HCT116 (cell line): ENCODE data around the gene FAM228B. TPM values are rescaled to one million over a fixed set of nuclear protein-coding genes. Genes with fewer than 3 reads are reported as not detected.

Experiments
- ATAC-seq: fragments of 200-7000 bp; cut with Tn5 transposase; 2 replicates; pipeline ENCODE4 v1.9.1; 2020; ENCODE audit warnings: mild to moderate bottlenecking, moderate library complexity
- BruUV-seq: library from RNA; stranded (reverse); fragments of 400-500 nt; replicated peaks from 2 replicates; lab custom pipeline; 2021; lab: Mats Ljungman, UMichigan
- CTCF ChIA-PET: fragments of 300-600 bp; sonication (Branson Sonifier 250); formaldehyde crosslinking; loops from one replicate; lab custom pipeline; 2021; ENCODE audit warnings: antibody characterized with exemption; lab: Charles Lee
- POLR2A ChIA-PET: fragments of 300-600, 350-600 bp; sonication (Branson Sonifier 250); formaldehyde crosslinking; loops from one replicate; lab custom pipeline; 2021; ENCODE audit warnings: antibody characterized with exemption; lab: Charles Lee
- RAD21 ChIA-PET, 2 experiments: fragments of 300-600 bp; sonication (Branson Sonifier 250); formaldehyde crosslinking; loops; one replicate each; lab custom pipeline; 2023; ENCODE audit warnings: low total read pairs in 2 of 2; ENCODE audit not compliant: uncharacterized antibody in 2 of 2, unreplicated experiment in 2 of 2, low non-redundant PET in 1 of 2; lab: Charles Lee
- DNase-seq: peaks from one replicate; pipeline ENCODE4 v3.0.0-alpha.2; 2010; ENCODE audit warnings: low read depth, low spot score
- H2AFZ ChIP-seq: fragments of 200-600 bp; shearing (Covaris generic), sonication (generic); 2 replicates; pipeline ENCODE4 v1.6.1; 2017; ENCODE audit warnings: low read depth, mixed run types, mixed read lengths, antibody characterized with exemption, low read length; ENCODE audit not compliant: poor library complexity, severe bottlenecking
- H3K27ac ChIP-seq: 2 replicates; pipeline ENCODE4 v1.5.1; 2012; ENCODE audit warnings: low read depth, low read length
- H3K27me3 ChIP-seq: fragments of 200-600 bp; sonication (generic); 2 replicates; pipeline ENCODE4 v1.6.1; 2016; ENCODE audit warnings: mixed run types, low read length, mixed read lengths; ENCODE audit not compliant: insufficient read depth
- H3K36me3 ChIP-seq, 2 experiments: fragments of 200-500 bp in 1 of 2; fragments of 200-600 bp in 1 of 2; sonication (Bioruptor generic) in 1 of 2; sonication (generic) in 1 of 2; 2 replicates each; pipeline versions ENCODE4 v1.5.1 to v1.6.1; 2014 to 2016; ENCODE audit warnings: low read length in 2 of 2, inconsistent platforms in 1 of 2, mixed read lengths in 1 of 2, mixed run types in 1 of 2; ENCODE audit not compliant: insufficient read depth in 2 of 2, control insufficient read depth in 1 of 2
- H3K4me1 ChIP-seq, 2 experiments: fragments of 200-600 bp in 1 of 2; sonication (generic) in 1 of 2; 2 replicates each; pipeline versions ENCODE4 v1.5.1 to v1.6.1; 2012 to 2017; ENCODE audit warnings: low read length in 2 of 2, inconsistent platforms in 1 of 2, mild to moderate bottlenecking in 1 of 2, mixed read lengths in 1 of 2, mixed run types in 1 of 2, moderate library complexity in 1 of 2; ENCODE audit not compliant: insufficient read depth in 2 of 2, control insufficient read depth in 1 of 2
- H3K4me2 ChIP-seq: fragments of 200-600 bp; sonication (generic); 2 replicates; pipeline ENCODE4 v1.6.1; 2017; ENCODE audit warnings: mixed run types, low read length, mixed read lengths
- H3K4me3 ChIP-seq, 2 experiments: fragments of 200-600 bp in 1 of 2; sonication (generic) in 1 of 2; replicated peaks in 1 of 2; 2 replicates each; pipeline ENCODE4 v1.5.1; 2011 to 2016; ENCODE audit warnings: low read length in 2 of 2, control low read depth in 1 of 2, low read depth in 1 of 2, mild to moderate bottlenecking in 1 of 2, mixed read lengths in 1 of 2, mixed run types in 1 of 2
- H3K79me2 ChIP-seq: fragments of 200-600 bp; sonication (generic); 2 replicates; pipeline ENCODE4 v1.6.1; 2017; ENCODE audit warnings: mild to moderate bottlenecking, mixed run types, low read length, moderate library complexity, mixed read lengths; ENCODE audit not compliant: insufficient read depth
- H3K9ac ChIP-seq: fragments of 200-600 bp; sonication (generic); 2 replicates; pipeline ENCODE4 v1.6.1; 2016; ENCODE audit warnings: low read length, mixed read lengths
- H3K9me2 ChIP-seq: fragments of 200-600 bp; sonication (generic), shearing (Covaris generic); 2 replicates; pipeline ENCODE4 v1.6.1; 2017; ENCODE audit warnings: mixed run types, mild to moderate bottlenecking, moderate library complexity; ENCODE audit not compliant: insufficient read depth
- H3K9me3 ChIP-seq, 2 experiments: fragments of 200-500 bp in 1 of 2; fragments of 200-600 bp in 1 of 2; sonication (Bioruptor generic) in 1 of 2; sonication (generic) in 1 of 2; 2 replicates each; pipeline ENCODE4 v1.6.1; 2014 to 2017; ENCODE audit warnings: low read length in 2 of 2, mixed read lengths in 2 of 2, inconsistent platforms in 1 of 2, low read depth in 1 of 2, mild to moderate bottlenecking in 1 of 2, mixed run types in 1 of 2, moderate library complexity in 1 of 2; ENCODE audit not compliant: control insufficient read depth in 1 of 2, insufficient read depth in 1 of 2
- H4K20me1 ChIP-seq: fragments of 200-600 bp; sonication (generic), shearing (Covaris generic); 2 replicates; pipeline ENCODE4 v1.6.1; 2017; ENCODE audit warnings: mixed run types, mild to moderate bottlenecking, moderate library complexity; ENCODE audit not compliant: insufficient read depth
- ATF3 ChIP-seq: IDR thresholded peaks from 2 replicates; pipeline ENCODE4 v1.6.1; 2012
- CBX3 ChIP-seq: IDR thresholded peaks from 2 replicates; pipeline ENCODE4 v1.6.1; 2012; ENCODE audit warnings: low read depth
- CTCF ChIP-seq, 3 experiments: fragments of 200-600 bp in 1 of 3; sonication (generic) in 1 of 3; IDR thresholded peaks in 2 of 3; conservative IDR thresholded peaks in 1 of 3; 2 replicates each; pipeline ENCODE4 v1.5.1; 2012 to 2017; ENCODE audit warnings: low read depth in 2 of 3, low read length in 2 of 3, antibody characterized with exemption in 1 of 3, borderline replicate concordance in 1 of 3, control low read depth in 1 of 3, mild to moderate bottlenecking in 1 of 3, mixed read lengths in 1 of 3, mixed run types in 1 of 3, moderate library complexity in 1 of 3; ENCODE audit not compliant: insufficient read depth in 1 of 3
- ELF1 ChIP-seq: IDR thresholded peaks from 2 replicates; pipeline ENCODE4 v1.6.1; 2012; ENCODE audit warnings: low read depth, borderline replicate concordance
- EZH2 ChIP-seq: fragments of 200-600 bp; sonication (generic); IDR thresholded peaks from 2 replicates; pipeline ENCODE4 v1.6.1; 2017; ENCODE audit warnings: antibody characterized with exemption, mixed run types
- EZH2phosphoT487 ChIP-seq: fragments of 200-600 bp; IDR thresholded peaks from 2 replicates; pipeline ENCODE4 v1.6.1; 2018; ENCODE audit warnings: antibody characterized with exemption, borderline replicate concordance
- JUND ChIP-seq: IDR thresholded peaks from 2 replicates; pipeline ENCODE4 v1.6.1; 2012
- MAX ChIP-seq: IDR thresholded peaks from 2 replicates; pipeline ENCODE4 v1.6.1; 2012
- POLR2A ChIP-seq: IDR thresholded peaks from 2 replicates; pipeline ENCODE4 v1.7.0; 2011; ENCODE audit warnings: borderline replicate concordance; ENCODE audit not compliant: insufficient read depth, insufficient read length; ENCODE audit errors: extremely low read depth
- POLR2AphosphoS5 ChIP-seq: IDR thresholded peaks from 2 replicates; pipeline ENCODE4 v1.6.1; 2011; ENCODE audit warnings: mild to moderate bottlenecking, low read depth, low read length, moderate library complexity
- SIN3A ChIP-seq: IDR thresholded peaks from 2 replicates; pipeline ENCODE4 v1.6.1; 2012; ENCODE audit warnings: low read depth
- SP1 ChIP-seq: IDR thresholded peaks from 2 replicates; pipeline ENCODE4 v1.6.1; 2012; ENCODE audit warnings: low read depth
- SRF ChIP-seq: IDR thresholded peaks from 2 replicates; pipeline ENCODE4 v1.6.1; 2012; ENCODE audit warnings: low read depth
- TCF7L2 ChIP-seq: IDR thresholded peaks from 2 replicates; pipeline ENCODE4 v1.7.0; 2011; ENCODE audit warnings: borderline replicate concordance, inconsistent platforms; ENCODE audit not compliant: insufficient read depth, insufficient read length; ENCODE audit errors: extremely low read depth
- YY1 ChIP-seq: IDR thresholded peaks from 2 replicates; pipeline ENCODE4 v1.6.1; 2011; ENCODE audit warnings: low read length, low read depth, moderate library complexity, mild to moderate bottlenecking; ENCODE audit not compliant: insufficient replicate concordance; ENCODE audit errors: extremely low read depth
- ZBTB33 ChIP-seq: IDR thresholded peaks from 2 replicates; pipeline ENCODE4 v1.6.1; 2011; ENCODE audit warnings: mild to moderate bottlenecking, low read length, moderate library complexity; ENCODE audit not compliant: insufficient replicate concordance; ENCODE audit errors: extremely low read depth
- ZFX ChIP-seq: fragments of 450-650 bp; IDR thresholded peaks from 2 replicates; pipeline ENCODE4 v1.6.1; 2017
- ZNF274 ChIP-seq: fragments of 200-500 bp; sonication (Bioruptor generic); IDR thresholded peaks from 2 replicates; pipeline ENCODE4 v1.6.1; 2014; ENCODE audit warnings: mild to moderate bottlenecking, low read depth, low read length, inconsistent platforms
- intact Hi-C: fragments of 100-400 bp; cut with micrococcal nuclease; formaldehyde crosslinking; loops from 2 replicates; pipeline ENCODE4 v1.10.0; 2022
- total RNA-seq: library from RNA; stranded (reverse); gene quantifications from one replicate; pipeline ENCODE4 v1.2.1, GENCODE V29; 2021; ENCODE audit not compliant: unreplicated experiment
- TF ChIP-seq, protein P1 (sequence below): IDR thresholded peaks from 2 replicates; pipeline ENCODE4 v1.6.1; 2012; ENCODE audit warnings: low read depth

Gene FAM228B
- total RNA-seq, 1 experiment from 2014 or later: 5.6 TPM

DNA sequence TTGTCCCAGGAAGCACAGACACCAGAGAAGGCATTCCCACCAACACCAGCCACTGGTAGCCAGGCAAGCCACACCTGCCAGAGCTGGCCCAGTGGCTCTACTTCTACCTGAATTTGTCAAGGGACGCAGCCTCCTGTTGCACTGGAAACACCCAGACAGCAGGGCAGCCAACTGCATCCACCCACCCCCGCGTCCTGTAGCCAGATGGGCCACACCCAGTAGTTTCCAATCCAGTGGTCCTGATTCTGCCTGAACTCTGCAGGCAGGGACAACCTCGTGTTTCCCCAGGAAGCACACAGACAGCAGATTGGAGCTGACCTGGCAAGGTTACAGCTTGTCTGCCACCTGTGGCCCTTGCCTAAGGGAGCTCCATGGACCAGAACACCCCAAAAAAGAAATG, 18.4 kb upstream of the FAM228B start:
- Histone ChIP-seq H3K9me3 (no peaks in the 10 kb centered on the region), H3K4me1 (peaks cover 0 to 5% of the 10 kb centered on the region in 2 experiments; a peak in 1 of 4 replicates), H3K79me2 (no peaks in the 10 kb centered on the region), H3K4me3 (no peak overlapping the region), H2AFZ (no peak overlapping the region), H3K36me3 (no peaks in the 10 kb centered on the region), H4K20me1 (no peaks in the 10 kb centered on the region), H3K27me3 (no peaks in the 10 kb centered on the region), H3K27ac (no peak overlapping the region), H3K4me2 (no peak overlapping the region), H3K9ac (no peak overlapping the region), H3K9me2 (no peaks in the 10 kb centered on the region)
- ChIA-PET POLR2A (no interaction called here), CTCF (no interaction called here), RAD21 (interaction anchor here in 1 of 2 experiments (0.6 kb wide), 1 partner anchor 18 kb away, joined by 8 read pairs; no protein-coding TSS in a partner anchor)
- no peak for DNase-seq
- TF ChIP-seq, protein P1, sequence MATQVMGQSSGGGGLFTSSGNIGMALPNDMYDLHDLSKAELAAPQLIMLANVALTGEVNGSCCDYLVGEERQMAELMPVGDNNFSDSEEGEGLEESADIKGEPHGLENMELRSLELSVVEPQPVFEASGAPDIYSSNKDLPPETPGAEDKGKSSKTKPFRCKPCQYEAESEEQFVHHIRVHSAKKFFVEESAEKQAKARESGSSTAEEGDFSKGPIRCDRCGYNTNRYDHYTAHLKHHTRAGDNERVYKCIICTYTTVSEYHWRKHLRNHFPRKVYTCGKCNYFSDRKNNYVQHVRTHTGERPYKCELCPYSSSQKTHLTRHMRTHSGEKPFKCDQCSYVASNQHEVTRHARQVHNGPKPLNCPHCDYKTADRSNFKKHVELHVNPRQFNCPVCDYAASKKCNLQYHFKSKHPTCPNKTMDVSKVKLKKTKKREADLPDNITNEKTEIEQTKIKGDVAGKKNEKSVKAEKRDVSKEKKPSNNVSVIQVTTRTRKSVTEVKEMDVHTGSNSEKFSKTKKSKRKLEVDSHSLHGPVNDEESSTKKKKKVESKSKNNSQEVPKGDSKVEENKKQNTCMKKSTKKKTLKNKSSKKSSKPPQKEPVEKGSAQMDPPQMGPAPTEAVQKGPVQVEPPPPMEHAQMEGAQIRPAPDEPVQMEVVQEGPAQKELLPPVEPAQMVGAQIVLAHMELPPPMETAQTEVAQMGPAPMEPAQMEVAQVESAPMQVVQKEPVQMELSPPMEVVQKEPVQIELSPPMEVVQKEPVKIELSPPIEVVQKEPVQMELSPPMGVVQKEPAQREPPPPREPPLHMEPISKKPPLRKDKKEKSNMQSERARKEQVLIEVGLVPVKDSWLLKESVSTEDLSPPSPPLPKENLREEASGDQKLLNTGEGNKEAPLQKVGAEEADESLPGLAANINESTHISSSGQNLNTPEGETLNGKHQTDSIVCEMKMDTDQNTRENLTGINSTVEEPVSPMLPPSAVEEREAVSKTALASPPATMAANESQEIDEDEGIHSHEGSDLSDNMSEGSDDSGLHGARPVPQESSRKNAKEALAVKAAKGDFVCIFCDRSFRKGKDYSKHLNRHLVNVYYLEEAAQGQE: no peak
- no peak for TF ChIP-seq EZH2phosphoT487
- TF ChIP-seq ZNF274: no peak
- no peak for TF ChIP-seq ELF1
- no peak for TF ChIP-seq CTCF (IDR thresholded peaks at IDR 0.05 in 2 of 3, conservative IDR thresholded peaks at IDR 0.05 in 1 of 3; ENCODE audit: borderline replicate concordance in 1 of 3, insufficient read depth in 1 of 3, low read depth in 2 of 3, low read length in 2 of 3)
- no peak for TF ChIP-seq ATF3
- TF ChIP-seq SP1: no peak
- no peak for TF ChIP-seq EZH2
- no peak for TF ChIP-seq SIN3A
- TF ChIP-seq CBX3: no peak
- no peak for TF ChIP-seq POLR2AphosphoS5
- TF ChIP-seq JUND: no peak
- no peak for TF ChIP-seq TCF7L2
- no peak for TF ChIP-seq ZBTB33
- TF ChIP-seq YY1: no peak
- no peak for TF ChIP-seq POLR2A
- TF ChIP-seq ZFX: no peak
- no peak for TF ChIP-seq SRF
- no peak for TF ChIP-seq MAX
- intact Hi-C loops: no loop called here
- ATAC-seq: no peak
- no TSS peak for BruUV-seq
